HG02763 (cell line): ENCODE data around the gene TCL1B.
A peak's percentile ranks its signal among the peaks of the same experiment; 100 is the strongest.

Source experiments
- ATAC-seq: cut with Tn5 transposase; IDR thresholded peaks from one replicate; pipeline ENCODE4 v1.9.1; 2021; ENCODE audit warnings: mild to moderate bottlenecking, moderate library complexity; ENCODE audit not compliant: unreplicated experiment

Gene TCL1B

DNA sequence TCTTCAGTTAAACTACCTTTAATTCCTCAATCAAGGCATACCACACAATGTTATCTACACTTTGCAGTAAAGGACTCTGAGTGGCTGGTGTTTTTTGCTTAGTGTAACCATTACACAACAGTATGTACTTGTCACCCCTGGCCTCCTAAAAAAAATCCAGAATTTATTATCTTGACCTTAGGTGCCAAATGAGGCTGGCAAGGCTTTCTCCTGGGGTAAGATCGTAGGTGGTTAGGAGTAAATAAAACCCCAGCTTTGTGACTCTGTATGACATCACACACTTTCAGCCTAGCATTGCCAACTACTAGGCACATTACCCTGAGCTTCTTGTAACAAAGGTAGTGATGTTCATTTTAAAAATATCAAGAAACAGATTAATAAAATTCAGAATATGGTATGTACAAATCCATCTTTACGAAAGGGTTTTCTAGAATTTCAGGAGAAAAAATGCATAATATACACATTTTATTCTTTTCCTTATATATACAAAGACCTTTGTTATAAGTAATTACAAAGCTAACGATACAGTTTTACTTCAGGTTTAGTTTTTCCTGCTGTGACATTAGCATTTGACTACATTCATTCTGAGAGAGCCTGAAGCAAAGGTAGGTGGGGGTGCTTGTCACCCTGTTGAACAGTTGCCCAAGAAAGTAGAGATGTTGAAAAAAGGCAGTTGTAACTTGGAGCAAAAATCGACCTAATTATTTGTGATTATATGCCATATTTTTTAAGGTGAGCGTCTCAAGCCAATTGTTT, 14.2 kb downstream of the TCL1B start:
- no peak for ATAC-seq

DNA sequence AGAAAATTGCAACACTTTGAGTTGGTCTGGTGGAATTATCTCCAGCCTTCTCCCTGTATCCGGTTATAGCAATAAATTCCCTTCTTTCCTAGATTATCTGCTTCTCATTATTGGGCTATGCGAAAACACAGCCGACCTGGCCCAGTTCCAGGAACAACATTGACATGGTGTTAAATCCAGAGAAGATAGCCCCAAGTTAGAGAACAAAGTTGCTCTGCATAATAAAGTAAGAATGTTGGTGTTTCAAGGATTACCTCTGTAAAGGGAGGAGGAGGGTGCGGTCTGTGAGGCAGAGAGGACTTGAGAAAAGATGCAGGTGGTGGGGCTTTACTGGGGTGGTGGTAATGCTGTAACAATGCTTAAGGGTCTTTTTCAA, 15.6 kb downstream of the TCL1B start:
- no peak for ATAC-seq

DNA sequence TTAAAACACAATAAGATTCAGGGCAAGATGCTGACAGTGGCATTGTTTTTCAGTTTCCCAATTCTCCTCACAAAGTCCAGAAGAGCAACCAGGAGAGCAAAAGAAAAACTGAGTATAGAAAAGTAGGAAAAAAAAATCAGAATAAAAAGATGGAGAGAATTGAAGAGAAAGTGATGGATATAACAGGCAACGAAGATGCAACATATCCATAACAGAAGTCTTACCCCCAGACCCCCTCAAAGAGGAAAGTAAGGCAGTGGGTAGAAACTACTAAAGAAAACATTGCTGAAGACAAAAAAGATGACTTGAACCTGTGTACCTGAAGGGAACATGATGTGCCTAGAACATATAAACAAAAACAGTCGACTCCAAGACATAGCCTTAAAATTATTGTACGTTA, 17.1 kb downstream of the TCL1B start:
- ATAC-seq, result no peak

DNA sequence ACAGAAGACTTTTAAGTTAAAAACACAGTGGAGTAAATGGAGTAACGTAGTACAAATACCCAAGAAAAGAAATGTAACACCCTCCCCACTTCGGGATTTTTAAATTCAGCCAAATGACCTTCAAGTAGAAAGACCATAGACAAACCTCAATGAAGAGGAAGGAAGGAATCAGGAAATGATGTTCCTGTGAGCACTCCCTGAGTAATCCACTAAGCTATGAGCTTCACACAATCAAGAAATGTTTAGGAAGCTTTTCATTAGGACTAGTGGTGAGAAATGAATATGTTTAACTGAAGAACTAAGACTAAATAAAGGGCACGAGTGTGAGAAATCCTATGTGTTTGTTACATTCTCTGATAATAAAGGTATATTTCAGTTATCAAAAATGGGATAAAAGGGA, 17.6 kb downstream of the TCL1B start:
- ATAC-seq, result no peak

DNA sequence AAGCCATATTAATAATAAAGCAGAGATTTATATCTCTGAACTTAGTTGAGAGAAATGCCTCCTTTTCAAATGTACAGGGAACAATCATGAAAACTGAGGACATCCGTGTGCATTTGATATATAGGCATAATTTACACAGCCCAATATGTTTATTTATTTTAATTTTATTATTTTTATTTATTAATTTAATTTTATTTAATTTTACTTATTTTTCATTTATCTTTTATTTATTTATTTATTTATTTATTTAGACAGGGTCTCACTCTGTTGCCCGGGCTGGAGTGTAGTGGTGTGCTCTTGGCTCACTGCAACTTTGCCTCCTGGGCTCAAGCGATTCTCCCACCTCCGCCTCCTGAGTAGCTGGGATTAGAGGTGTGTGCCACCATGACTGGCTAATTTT, 19.3 kb downstream of the TCL1B start:
- ATAC-seq, result no peak

DNA sequence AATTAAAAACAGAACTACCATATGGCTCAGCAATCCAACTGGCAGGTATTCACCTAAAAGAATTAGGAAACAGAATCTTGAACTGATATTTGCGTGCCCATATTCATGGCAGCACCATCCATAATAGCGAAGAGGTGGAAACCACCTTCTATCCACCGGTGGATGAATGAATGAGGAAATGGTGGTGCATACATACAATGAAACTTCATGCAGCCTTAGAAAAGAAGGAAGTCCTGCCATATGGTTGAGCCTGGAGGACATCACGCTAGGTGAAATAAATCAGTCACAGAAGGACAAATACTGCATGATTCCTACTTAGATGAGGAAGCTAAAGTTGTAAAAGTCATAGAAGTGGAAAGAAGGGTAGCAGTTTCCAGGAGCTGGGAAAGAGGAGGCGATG, 21.1 kb downstream of the TCL1B start:
- no peak for ATAC-seq

DNA sequence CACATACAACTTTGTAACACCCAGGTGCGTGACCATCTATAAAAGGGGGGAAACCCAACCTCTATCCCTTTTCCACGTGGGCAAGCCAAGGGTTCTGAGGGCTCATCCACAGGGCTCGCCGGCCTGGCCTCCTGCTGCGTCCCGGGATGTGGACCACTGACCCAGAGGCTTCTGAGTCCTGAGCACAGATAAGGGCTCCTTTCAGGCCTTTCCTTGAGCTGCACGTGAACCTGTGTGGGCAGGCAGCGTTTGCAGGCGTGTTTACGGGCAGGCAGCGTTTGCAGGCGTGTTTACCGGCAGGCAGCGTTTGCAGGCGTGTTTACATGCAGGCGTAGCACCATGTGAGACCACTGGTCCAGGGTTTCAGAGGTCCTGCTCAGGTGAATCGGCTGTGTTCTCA, 23.9 kb downstream of the TCL1B start:
- no peak for ATAC-seq

DNA sequence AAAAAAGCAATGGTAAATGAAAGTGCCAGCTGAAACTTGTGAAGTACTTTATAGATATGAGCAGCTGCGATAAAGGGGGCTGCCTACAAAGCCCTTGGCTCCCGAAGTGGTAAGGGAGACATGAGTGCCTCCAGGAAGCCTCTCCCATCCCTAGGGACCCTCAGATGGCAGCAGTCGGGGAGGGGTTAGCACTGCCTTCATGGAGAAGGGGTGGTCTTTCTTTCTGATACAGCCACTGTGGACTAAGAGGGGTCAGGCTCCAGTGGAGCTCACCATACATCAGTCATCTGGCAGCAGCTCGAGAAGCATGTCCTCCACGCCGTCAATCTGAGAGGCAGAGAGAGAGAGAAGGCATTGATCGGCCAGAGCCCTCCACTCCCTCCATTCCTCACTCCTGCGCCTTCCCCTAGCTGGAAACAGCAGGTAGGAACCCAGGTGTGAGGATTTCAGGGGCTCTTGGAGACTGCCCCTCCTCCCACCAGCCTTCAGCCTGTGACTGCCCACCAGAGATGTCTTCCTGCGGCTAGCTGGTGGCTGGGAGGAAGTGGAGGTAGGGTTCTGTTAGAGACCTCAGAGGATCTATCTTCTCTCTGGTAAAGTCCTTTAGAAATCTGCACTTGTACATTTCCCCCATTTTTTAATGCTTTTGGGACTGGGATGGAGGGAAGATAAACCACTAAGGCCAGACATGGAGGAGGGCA, 25.4 kb downstream of the TCL1B start:
- no peak for ATAC-seq

DNA sequence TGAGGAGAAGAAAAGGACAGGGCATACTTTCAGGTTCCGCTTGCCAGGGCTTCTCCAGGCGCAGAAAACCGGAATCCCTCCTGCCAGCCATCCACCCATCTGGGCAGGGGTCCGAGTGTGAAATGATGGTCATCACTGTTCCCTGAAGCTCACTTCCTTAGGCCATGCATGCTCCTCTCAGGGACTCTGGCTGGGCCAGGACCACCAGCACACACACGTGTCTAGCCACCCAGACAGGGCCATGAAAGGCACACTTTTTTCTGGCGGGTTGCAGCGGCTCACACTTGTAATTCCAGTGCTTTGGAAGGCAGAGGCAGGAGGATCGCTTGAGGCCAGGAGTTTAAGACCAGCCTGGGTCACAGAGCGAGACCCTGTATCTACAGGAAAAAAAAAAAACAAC, 26.2 kb downstream of the TCL1B start:
- ATAC-seq, result no peak

DNA sequence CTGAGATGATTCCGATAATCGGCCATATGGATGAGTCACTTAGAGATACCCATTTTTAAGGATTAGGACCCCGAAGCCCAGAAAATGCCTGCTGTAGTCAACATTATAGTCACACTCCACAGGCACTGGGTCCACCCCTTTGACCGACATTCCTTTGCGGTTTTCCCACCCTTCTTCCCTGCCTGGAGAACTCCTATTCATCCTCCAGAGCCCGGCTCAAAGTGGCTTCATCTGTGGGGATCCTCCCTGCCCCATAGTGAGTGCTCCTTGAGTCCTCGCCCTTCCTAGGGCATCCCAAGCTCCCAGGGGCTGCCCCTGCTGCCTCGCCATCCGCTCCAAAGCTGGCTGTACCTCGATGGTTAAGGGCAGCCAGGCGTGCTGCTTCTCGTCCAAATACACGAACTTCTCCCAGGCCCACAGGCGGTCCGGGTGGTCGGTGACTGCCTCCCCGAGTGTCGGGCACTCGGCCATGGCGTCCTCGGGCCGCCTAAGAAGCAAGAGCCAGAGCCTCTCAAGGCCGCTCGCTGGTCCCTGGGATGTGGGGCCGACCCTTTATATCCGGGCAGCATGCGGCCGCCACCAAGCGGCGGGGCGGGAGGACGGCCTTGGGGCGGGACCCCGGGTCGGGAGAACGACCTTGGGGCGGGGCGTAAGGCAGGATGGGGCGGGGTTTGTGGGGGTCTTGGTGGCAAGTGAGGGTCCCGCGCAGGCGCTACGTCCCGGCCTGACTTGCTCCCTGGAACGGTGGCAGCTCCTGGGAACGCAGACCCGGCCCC, 27.6 kb downstream of the TCL1B start, which contains the start of gene TCL1A:
TCL1A (minus strand) TSS at position 530 of the 776 bp plus-strand sequence; CDS start at position 471, 59 bp downstream.
- peak; percentile 75 for ATAC-seq

DNA sequence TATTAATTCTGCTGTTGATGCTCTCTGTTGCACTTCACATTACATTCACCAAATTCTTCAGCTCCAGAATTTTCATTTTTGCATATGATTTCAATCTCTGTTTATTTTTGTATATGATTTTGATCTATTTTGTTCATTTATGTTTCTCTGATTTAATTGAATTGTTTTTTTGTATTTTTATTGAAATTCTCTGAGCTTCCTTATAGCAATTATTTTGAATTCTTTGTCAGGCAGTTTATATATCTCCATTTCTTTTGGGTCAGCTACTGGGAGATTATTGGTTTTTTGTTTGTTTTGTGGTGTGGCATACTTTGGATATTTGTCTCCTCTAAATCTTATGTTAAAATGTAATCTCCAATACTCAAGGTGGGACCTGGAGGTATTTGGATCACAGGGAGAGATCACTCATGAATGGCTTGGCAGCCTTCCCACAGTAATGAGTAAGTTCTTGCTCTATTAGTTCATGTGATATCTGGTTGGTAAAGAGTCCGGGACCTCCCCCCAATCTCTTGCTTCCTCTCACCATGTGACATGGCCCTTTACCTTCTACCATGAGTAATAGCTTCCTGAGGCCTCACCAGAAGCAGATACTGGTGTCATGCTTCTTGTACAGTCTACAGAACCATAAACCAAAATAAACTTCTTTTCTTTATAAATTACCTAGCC, 36.4 kb downstream of the TCL1B start:
- no peak for ATAC-seq

DNA sequence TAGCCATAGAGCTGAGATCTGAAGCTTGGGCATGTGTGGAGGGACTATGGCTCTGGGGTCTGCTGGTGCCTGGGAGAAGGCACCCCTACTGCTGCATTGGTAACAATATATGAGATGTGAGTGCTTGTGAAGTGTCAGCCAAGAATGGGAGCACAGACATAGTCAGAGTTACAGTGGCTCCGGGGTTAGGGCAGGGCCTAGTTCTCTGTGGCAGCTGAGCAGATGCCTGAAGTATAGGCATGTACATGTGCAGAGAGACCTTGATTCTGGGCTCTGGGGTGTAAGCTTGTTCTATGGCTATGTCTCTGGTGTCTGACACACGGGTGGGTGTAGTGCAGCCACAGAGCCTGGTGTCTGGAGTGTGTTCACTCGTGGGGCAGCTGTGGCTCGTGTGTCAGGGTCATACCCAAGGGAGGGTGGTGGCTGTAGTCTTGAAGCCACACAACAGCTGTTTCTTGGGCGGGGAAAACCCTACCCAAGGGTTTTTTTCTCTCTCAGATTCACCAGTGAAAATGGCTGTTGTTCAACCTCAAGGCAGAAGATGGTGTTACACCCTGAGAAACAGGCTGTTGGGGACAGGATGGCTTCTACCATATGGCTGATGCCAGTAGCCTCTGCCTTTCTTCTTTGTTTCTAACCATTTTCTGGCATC, 39.6 kb downstream of the TCL1B start:
- ATAC-seq, result peak; percentile 77

DNA sequence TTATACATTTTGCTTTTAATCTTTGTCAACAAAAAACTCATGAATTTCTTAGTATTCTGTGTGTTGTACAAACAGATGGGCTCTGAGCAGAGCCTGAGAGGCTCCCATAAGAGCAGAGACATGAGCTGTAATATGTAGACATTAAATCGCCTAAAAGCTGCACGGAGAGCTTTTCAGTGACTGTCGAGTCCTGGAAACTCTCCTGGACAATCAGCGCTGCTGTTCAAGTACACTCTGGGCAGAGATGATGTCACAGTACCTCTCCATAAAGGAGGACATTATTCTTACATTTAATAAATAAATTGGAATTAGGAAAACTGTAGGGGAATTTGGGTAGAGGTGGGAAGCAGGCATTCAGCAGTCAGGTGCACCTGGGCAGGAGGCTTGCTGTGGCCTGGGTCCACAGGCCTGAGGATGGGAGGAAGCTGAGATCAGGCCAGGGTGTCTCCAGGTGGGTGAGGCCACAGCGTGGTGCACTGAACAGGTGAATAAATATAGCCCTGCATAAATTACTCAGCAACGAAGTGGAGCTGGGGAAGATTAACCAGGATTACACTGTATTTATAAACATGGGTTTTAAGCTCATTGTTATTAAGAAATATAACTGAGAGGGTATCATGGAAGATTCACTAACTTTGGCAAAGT, 41.0 kb downstream of the TCL1B start:
- no peak for ATAC-seq

DNA sequence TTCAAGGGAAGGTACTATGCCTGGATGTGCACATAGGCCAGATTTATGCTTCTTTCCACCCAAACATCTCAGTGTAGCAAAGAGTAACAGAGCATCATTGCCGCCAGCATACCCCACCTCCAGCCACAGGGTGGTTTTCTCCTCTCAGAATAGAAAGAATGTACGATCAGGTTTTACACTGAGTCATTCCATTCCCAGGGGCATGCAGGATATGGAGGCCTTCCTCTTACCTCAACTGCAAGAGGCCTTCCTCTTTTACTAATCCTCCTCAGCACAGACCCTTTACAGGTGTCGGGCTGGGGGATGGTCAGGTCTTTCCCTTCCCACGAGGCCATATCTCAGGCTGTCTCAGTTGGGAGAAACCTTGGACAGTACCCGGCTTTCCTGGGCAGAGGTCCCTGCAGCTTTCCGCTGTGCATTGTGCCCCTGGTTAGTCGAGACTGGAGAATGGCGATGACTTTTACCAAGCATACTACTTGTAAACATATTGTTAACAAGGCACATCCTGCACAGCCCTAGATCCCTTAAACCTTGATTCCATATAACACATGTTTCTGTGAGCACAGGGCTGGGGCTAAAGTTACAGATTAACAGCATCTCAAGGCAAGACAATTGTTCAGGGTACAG, 43.3 kb downstream of the TCL1B start:
- ATAC-seq, result peak; percentile 44

DNA sequence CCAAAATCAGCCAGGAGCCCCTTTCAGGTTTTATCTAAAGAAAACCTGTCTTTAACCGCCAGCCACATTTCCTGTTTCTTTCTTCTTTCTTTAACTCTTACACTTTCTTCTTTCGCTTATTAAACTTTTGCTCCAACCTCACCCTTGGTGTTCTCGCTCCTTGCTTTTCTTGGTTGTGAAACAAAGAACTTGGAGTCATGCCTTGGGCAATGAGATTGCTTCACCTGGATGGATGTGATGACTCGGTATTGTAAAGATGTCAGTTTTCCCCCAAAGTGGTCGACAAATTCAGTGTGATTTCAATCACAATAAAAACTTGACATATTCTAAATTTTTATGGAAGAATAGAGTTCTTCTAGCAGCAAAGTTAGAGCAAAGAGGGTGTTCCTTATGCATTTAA, 43.9 kb downstream of the TCL1B start:
- ATAC-seq, result no peak

DNA sequence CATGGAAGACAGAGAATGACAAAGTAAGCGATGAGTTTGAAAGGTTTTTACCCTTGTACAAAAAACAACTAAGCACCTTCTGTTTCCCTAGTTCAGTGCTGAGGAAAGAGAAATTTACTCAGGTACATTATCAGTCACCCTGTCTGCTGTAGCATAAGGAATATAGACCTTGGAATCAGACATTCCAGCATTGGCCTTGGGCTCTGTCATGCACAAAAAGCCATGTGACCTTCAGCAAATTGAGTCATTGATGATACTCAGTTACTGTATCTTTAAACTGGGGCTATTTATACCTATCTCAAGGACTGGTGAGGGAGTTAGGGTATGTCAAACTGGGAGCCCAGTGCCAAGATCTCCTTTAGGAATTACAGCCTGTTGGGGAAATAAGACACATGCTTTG, 47.0 kb downstream of the TCL1B start:
- ATAC-seq, result no peak

DNA sequence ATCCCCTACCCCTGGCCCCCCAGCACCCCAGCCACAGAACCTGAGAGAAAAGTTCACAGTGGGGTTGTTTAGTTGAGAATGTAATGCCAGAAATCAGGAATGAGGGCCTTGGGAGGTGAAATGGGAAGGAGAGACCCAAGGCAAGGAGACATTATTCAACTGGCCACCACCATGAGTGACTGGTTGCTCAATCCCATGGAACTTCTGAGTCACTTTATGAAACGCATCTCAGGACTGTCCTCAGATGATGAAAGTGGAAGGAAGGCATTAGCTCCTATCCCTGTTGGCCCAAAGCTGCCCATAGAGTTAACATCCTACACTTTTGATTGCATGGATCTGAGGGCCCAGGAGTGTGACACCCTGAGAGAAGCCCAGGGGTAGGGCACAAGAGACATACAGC, 53.1 kb downstream of the TCL1B start:
- no peak for ATAC-seq

DNA sequence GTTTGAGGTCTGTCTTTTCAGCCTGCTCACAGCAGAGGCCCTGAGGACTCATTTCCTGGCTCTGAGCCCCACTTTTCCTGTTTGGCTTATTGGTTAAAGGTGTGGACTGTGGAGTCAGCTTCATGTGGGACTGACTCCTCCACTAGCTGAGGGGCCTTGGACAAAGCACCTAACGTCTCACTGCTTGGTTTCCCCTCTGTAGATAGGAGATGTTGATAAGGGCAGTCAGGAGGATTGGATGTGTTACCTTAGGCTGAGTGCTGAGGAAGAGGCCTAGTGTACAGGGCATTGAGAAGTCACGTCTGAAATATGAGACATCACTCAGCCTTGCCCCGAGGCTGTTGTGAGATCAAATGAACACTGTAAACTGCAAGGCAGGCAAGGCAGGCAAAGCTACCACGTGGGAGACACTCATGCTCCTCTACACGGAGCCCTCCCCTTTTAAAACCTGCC, 54.8 kb downstream of the TCL1B start:
- ATAC-seq, result no peak

DNA sequence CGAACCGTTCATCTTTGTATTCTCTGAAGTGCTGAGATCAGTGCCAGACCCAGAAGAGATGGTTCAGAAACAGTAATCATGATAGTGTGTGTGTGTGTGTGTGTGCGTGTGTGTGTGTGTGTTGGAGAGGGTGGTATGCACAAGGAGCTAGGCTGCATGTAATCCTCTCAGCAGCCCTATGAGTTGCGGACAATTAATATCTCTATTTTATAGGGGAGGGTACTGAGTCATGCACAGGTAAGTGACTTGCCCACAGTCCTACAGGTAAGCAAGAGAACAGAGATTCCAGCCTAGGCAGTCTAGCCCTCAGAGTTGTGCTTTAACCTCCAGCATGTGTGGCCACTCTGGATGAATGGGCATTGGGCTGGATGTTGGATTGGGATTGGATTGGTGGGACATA, 55.6 kb downstream of the TCL1B start:
- ATAC-seq, result no peak
